K562 (cell line): ENCODE data around the gene ZNF474. TPM values are rescaled to one million over a fixed set of nuclear protein-coding genes. Genes with fewer than 3 reads are reported as not detected.

Experiments
- CHD7 ChIP-seq: fragments of 200-600 bp; sonication (generic); IDR thresholded peaks from one replicate; pipeline ENCODE4 v1.6.1; 2012; ENCODE audit warnings: mild to moderate bottlenecking, low read depth, low read length, inconsistent platforms
- EZH2 ChIP-seq: IDR thresholded peaks from 2 replicates; pipeline ENCODE4 v1.6.1; 2012; ENCODE audit warnings: low read depth, mild to moderate bottlenecking, inconsistent platforms, low read length, borderline replicate concordance
- FOXP1 ChIP-seq: sonication (generic); formaldehyde crosslinking; IDR thresholded peaks from 2 replicates; pipeline ENCODE4 v1.8.0; 2022; ENCODE audit warnings: mild to moderate bottlenecking, missing genetic modification reagents
- GTF2E2 ChIP-seq: fragments of 200-800 bp; sonication (Bioruptor generic); IDR thresholded peaks from 2 replicates; pipeline ENCODE4 v1.6.1; 2016; ENCODE audit warnings: missing genetic modification characterization, missing compliant biosample characterization
- NCOR1 ChIP-seq: fragments of 450-650 bp; IDR thresholded peaks from 2 replicates; pipeline ENCODE4 v1.6.1; 2016; ENCODE audit warnings: mild to moderate bottlenecking, moderate library complexity
- RHOXF2B ChIP-seq: fragments of 250-450 bp; sonication (Bioruptor Pico); conservative IDR thresholded peaks from 2 replicates; pipeline ENCODE4 v1.5.1; 2021
- SRSF1 ChIP-seq: fragments of 200-400 bp; formaldehyde crosslinking; IDR thresholded peaks from 2 replicates; pipeline ENCODE4 v1.6.1; 2017; ENCODE audit warnings: mild to moderate bottlenecking, low read depth, low read length, moderate library complexity
- ZBTB7A ChIP-seq: IDR thresholded peaks from 2 replicates; pipeline ENCODE4 v1.6.1; 2011; ENCODE audit warnings: low read depth, mild to moderate bottlenecking, low read length, moderate library complexity, borderline replicate concordance; ENCODE audit not compliant: control insufficient read depth
- ZNF184 ChIP-seq: sonication (generic); formaldehyde crosslinking; IDR thresholded peaks from 2 replicates; pipeline ENCODE4 v1.5.0; 2020; ENCODE audit warnings: missing genetic modification reagents
- ZNF584 ChIP-seq: fragments of 200-800 bp; sonication (Bioruptor generic); IDR thresholded peaks from 2 replicates; pipeline ENCODE4 v1.6.1; 2016; ENCODE audit warnings: low read depth, mild to moderate bottlenecking, missing genetic modification characterization, missing compliant biosample characterization
- ZNF778 ChIP-seq: fragments of 450-650 bp; formaldehyde crosslinking; IDR thresholded peaks from 2 replicates; pipeline ENCODE4 v1.4.0; 2020; ENCODE audit warnings: mild to moderate bottlenecking, moderate library complexity
- polyA plus RNA-seq, 8 experiments: library from polyadenylated mRNA; depleted of rRNA in 4 of 8; stranded (reverse) in 5 of 8; unstranded in 3 of 8; fragments of >200 nt; fragmentation: Nextera tagmentation in 2 of 8; fragmentation: Illumina TruSeq in 1 of 8; extraction: Ambion mirVana in 2 of 8; extraction: Trizol in 1 of 8; gene quantifications; 2 replicates each; pipeline versions ENCODE4 v1.2.1 to v1.2.3, GENCODE V29; 2011 to 2014; ENCODE audit warnings: inconsistent platforms in 1 of 8, missing spikeins in 1 of 8
- total RNA-seq, 7 experiments: library from RNA; depleted of rRNA in 6 of 7; stranded (reverse); fragments of >200 nt in 6 of 7; fragmentation: Illumina TruSeq in 2 of 7; extraction: Trizol in 2 of 7; gene quantifications; 2 replicates each; pipeline versions ENCODE4 v1.2.1 to v1.2.3, GENCODE V29; 2011 to 2021; ENCODE audit warnings: low replicate concordance in 1 of 7
- TF ChIP-seq, protein P1 (sequence below): fragments of 450-650 bp; conservative IDR thresholded peaks from 2 replicates; pipeline ENCODE4 v1.6.1; 2016; ENCODE audit warnings: missing genetic modification characterization, low read depth, mild to moderate bottlenecking, control low read depth, missing compliant biosample characterization
- TF ChIP-seq, protein P2 (sequence below): fragments of 250-450 bp; sonication (Bioruptor Pico); IDR thresholded peaks from 2 replicates; pipeline ENCODE4 v1.4.0; 2020; ENCODE audit warnings: borderline replicate concordance

ZNF474 gene
- total and polyA plus RNA-seq, 9 of the 15 experiments (the other 6 are each of a cell fraction or from before 2014, with no cell fraction given), result 0.16 to 0.62 (median 0.39) TPM

GRCh38 chr5:122112733-122113558 lies 16.4 kb upstream of the ZNF474 start (continued):
- TF ChIP-seq CHD7 (no peak), FOXP1 (CRISPR knock-in tag) (no peak), ZNF584 (CRISPR knock-in tag) (0 out of 2 replicates have a peak, but pooled peaks have one; percentile 25), ZNF184 (CRISPR knock-in tag) (no peak), ZBTB7A (no peak), SRSF1 (no peak), NCOR1 (peak; percentile 91), EZH2 (no peak), RHOXF2B (CRISPR knock-in tag) (no peak), GTF2E2 (tag) (no peak), ZNF778 (CRISPR knock-in tag) (no peak)
- TF ChIP-seq, protein P1, sequence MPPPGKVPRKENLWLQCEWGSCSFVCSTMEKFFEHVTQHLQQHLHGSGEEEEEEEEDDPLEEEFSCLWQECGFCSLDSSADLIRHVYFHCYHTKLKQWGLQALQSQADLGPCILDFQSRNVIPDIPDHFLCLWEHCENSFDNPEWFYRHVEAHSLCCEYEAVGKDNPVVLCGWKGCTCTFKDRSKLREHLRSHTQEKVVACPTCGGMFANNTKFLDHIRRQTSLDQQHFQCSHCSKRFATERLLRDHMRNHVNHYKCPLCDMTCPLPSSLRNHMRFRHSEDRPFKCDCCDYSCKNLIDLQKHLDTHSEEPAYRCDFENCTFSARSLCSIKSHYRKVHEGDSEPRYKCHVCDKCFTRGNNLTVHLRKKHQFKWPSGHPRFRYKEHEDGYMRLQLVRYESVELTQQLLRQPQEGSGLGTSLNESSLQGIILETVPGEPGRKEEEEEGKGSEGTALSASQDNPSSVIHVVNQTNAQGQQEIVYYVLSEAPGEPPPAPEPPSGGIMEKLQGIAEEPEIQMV (tag), result no peak
- TF ChIP-seq, protein P2, sequence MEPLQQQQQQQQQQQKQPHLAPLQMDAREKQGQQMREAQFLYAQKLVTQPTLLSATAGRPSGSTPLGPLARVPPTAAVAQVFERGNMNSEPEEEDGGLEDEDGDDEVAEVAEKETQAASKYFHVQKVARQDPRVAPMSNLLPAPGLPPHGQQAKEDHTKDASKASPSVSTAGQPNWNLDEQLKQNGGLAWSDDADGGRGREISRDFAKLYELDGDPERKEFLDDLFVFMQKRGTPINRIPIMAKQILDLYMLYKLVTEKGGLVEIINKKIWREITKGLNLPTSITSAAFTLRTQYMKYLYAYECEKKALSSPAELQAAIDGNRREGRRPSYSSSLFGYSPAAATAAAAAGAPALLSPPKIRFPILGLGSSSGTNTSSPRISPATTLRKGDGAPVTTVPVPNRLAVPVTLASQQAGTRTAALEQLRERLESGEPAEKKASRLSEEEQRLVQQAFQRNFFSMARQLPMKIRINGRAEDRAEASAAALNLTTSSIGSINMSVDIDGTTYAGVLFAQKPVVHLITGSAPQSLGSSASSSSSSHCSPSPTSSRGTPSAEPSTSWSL (CRISPR knock-in tag), result no peak
